ENCODE data around the gene CCDC28A. TPM values are rescaled to one million over a fixed set of nuclear protein-coding genes. Genes with fewer than 3 reads are reported as not detected.

Gene CCDC28A
- total RNA-seq, 6 donors from 2014 or later, result 12.7 to 39.6 (median 22.8) TPM

DNA sequence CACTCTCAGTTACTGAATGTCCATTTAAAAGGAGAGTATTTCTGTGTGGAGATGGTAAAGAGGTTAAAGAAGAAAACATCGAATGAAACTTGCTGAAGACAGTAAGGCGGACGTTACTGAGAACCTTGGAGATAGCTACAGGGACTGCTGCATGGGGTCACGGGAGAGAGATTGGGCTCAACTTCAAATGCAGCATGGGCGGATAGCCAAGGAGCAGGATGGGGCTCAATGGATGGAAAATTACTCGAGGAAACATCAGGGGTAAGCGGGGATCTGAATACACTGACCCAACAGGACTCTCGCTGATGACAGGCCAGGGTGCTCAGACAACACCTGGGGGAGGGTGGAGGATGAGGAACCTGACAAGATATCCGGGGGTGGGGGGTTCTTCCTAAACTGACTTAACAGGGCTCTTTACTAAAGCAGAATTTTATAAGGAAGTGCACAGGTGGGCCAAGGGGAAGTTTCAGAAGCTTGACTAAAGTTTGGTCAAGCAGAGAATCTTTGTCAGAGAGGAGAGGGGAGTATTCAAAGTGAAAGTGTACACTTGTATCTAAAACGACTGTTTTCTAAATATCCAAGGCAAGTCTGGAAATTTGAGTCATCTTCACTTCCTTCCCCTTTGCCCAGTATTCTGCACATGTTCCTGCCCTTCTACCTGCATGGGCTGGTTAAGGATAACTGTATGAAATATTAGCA is 45.1 kb downstream of the CCDC28A start:
- H3K4me3 ChIP-seq, result no peak overlapping the region

DNA sequence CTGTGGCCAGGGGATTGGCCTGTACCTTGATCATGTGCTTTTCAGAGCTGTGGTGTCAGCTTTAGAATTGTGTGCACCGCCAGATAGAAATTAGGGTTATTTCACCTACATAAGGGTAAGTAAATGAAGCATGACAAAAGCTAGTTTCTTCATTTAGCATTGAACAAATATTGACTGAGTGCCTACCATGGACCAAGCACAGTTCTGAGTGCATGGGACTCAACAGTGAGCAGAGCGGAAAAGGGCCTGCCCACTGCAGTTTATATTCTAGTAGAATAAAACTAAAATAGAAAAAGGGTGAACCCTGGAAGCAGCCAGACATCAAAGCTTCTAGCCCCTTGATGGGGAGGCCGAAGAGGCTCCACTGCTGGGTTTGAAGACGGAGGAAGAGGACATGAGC is 48.0 kb downstream of the CCDC28A start:
- WGBS, 2 donors, result 95 to 96% methylated on average over 4 of the region's 4 CpGs
- Histone ChIP-seq H3K27ac (no peak overlapping the region), H3K4me3 (no peak overlapping the region), H3K27me3 (no peaks in the 10 kb centered on the region), H3K9me3 (no peaks in the 10 kb centered on the region), H3K36me3 (no peaks in the 10 kb centered on the region), H3K4me1 (peaks cover 0 to 12% (median 10%) of the 10 kb centered on the region in 4 donors)
- ATAC-seq (ENCODE audit: low FRiP score in 2 of 2), result no peak
- no peak for TF ChIP-seq POLR2AphosphoS5 (IDR thresholded peaks at IDR 0.05)
- TF ChIP-seq EP300 (IDR thresholded peaks at IDR 0.05), result no peak
- TF ChIP-seq, protein P1, sequence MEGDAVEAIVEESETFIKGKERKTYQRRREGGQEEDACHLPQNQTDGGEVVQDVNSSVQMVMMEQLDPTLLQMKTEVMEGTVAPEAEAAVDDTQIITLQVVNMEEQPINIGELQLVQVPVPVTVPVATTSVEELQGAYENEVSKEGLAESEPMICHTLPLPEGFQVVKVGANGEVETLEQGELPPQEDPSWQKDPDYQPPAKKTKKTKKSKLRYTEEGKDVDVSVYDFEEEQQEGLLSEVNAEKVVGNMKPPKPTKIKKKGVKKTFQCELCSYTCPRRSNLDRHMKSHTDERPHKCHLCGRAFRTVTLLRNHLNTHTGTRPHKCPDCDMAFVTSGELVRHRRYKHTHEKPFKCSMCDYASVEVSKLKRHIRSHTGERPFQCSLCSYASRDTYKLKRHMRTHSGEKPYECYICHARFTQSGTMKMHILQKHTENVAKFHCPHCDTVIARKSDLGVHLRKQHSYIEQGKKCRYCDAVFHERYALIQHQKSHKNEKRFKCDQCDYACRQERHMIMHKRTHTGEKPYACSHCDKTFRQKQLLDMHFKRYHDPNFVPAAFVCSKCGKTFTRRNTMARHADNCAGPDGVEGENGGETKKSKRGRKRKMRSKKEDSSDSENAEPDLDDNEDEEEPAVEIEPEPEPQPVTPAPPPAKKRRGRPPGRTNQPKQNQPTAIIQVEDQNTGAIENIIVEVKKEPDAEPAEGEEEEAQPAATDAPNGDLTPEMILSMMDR (IDR thresholded peaks at IDR 0.05), result no peak
- TF ChIP-seq POLR2A (IDR thresholded peaks at IDR 0.05), result no peak
- DNase-seq, result no peak

More for the DNA sequence above, 45.1 kb downstream of the CCDC28A start:
- ATAC-seq (ENCODE audit: low FRiP score in 2 of 2), result no peak
- Histone ChIP-seq H3K9me3 (no peaks in the 10 kb centered on the region), H3K36me3 (no peaks in the 10 kb centered on the region), H3K27ac (peak overlapping the region; percentile 18 to 79 (median 73)), H3K4me1 (peaks cover 0 to 12% (median 10%) of the 10 kb centered on the region in 4 donors), H3K27me3 (no peaks in the 10 kb centered on the region)
- TF ChIP-seq EP300 (IDR thresholded peaks at IDR 0.05) (no peak), POLR2A (IDR thresholded peaks at IDR 0.05) (no peak), POLR2AphosphoS5 (IDR thresholded peaks at IDR 0.05) (no peak)
- TF ChIP-seq, protein P1 (IDR thresholded peaks at IDR 0.05), result no peak
- no peak for DNase-seq
- 63 to 72% methylated on average over 10 of the region's 10 CpGs for WGBS, 2 donors

DNA sequence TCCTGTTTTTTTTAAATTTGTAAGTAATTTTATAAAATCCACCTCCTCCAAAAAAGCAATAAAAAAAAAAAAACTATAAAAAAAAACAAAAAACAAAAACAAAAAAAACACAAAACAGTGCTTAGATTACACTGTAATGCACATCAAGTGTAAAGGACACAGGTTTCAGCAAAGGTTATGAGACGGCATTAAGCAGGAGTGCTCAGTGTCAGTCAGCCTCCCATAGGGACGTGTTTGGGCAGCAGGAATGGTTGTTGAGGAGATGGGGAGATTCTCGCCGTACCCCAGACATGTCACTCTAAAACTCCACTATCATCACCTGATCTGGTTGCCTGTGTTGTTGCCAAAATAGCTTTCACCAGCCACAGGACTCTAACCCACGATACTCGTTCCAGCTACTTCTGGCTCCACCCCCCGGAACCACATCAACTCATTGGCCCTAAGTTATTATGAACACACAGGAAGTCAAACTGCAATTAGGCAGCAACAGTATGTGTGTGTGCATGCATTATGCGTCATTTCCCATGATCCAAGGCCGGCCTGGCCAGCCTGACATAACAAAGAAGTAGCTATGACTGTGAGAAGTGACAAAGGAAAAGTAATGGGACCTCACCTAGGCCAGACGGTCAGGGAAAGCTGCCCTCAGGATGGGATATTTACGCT is 51.0 kb downstream of the CCDC28A start:
- ATAC-seq (ENCODE audit: low FRiP score in 2 of 2) (no peak), DNase-seq (no peak)
- Histone ChIP-seq H3K36me3 (no peaks in the 10 kb centered on the region), H3K4me3 (no peak overlapping the region), H3K27ac (no peak overlapping the region), H3K9me3 (no peaks in the 10 kb centered on the region), H3K4me1 (no peaks in the 10 kb centered on the region), H3K27me3 (no peaks in the 10 kb centered on the region)
- WGBS, 2 donors, result 78 to 82% methylated on average over 11 of the region's 11 CpGs
- TF ChIP-seq EP300 (IDR thresholded peaks at IDR 0.05) (no peak), POLR2AphosphoS5 (IDR thresholded peaks at IDR 0.05) (no peak), POLR2A (IDR thresholded peaks at IDR 0.05) (no peak)
- TF ChIP-seq, protein P1 (IDR thresholded peaks at IDR 0.05), result no peak

DNA sequence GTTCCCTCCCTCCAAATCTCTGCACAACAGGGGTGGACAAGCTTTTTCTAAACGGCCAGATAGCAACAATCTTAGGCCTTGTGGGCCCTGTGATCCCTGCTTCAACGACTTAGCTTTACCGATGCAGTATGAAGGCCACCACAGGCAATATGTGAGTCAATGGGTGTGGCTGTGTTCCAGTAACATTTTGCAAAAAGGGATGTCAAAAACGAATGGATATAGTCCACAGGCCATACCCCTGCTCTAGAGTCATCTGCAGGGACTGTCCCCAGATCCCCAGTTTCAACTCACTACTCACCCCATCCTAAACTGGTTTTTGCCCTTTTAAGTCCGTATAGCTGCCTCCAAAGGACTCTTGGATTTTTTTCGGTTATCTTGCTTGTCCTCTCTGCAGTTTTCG is 56.7 kb downstream of the CCDC28A start:
- peaks cover 0 to 7% (median 0%) of the 10 kb centered on the region in 4 donors for H3K4me1 ChIP-seq
- H3K27ac ChIP-seq, result no peak overlapping the region
- TF ChIP-seq EP300 (IDR thresholded peaks at IDR 0.05), result no peak
- no peak for TF ChIP-seq POLR2AphosphoS5 (IDR thresholded peaks at IDR 0.05)
- no peak for TF ChIP-seq POLR2A (IDR thresholded peaks at IDR 0.05)
- TF ChIP-seq, protein P1 (IDR thresholded peaks at IDR 0.05), result no peak
- no peak for ATAC-seq (ENCODE audit: low FRiP score in 2 of 2)
- no peaks in the 10 kb centered on the region for H3K9me3 ChIP-seq
- no peaks in the 10 kb centered on the region for H3K36me3 ChIP-seq
- H3K27me3 ChIP-seq, result no peaks in the 10 kb centered on the region
- WGBS, 2 donors, result 87 to 88% methylated on average over 7 of the region's 7 CpGs
- H3K4me3 ChIP-seq, result no peak overlapping the region
- no peak for DNase-seq

Data from upper lobe of left lung (tissue), 6 donors.